ENCODE results near the gene AFAP1L2. TPM values are rescaled to one million over a fixed set of nuclear protein-coding genes. Genes with fewer than 3 reads are reported as not detected.

The AFAP1L2 gene
- total and polyA plus RNA-seq, 7 experiments from 2014 or later, result 0.56 to 3.0 (median 1.5) TPM

- H3K27ac Mint-ChIP-seq, result no peak overlapping the region
- POLR2A ChIA-PET, result no interaction called here
Observed at GRCh38 chr10:114316744-114317143, 87.6 kb downstream of the AFAP1L2 start.

GRCh38 chr10:114315566-114316420 is 88.5 kb downstream of the AFAP1L2 start:
- peaks cover 0 to 4% (median 0%) of the 10 kb centered on the region in 5 donors for H3K27me3 Mint-ChIP-seq
- Histone ChIP-seq H3K27me3 (ENCODE audit: control insufficient read depth in 2 of 2, insufficient read depth in 2 of 2, low read length in 2 of 2) (no peaks in the 10 kb centered on the region), H3K4me1 (ENCODE audit: control insufficient read depth in 2 of 2, insufficient read depth in 2 of 2, low read length in 2 of 2) (no peaks in the 10 kb centered on the region), H3K9me3 (ENCODE audit: control insufficient read depth in 2 of 3, low read length in 3 of 3) (no peaks in the 10 kb centered on the region), H3K36me3 (ENCODE audit: control insufficient read depth in 2 of 3, insufficient read depth in 3 of 3, low read length in 3 of 3) (no peaks in the 10 kb centered on the region), H3K27ac (ENCODE audit: low read depth, low read length) (no peak overlapping the region), H3K4me3 (ENCODE audit: low read length) (no peak overlapping the region)
- no peaks in the 10 kb centered on the region for H3K36me3 Mint-ChIP-seq
- ATAC-seq, result no peak
- intact Hi-C loops (cut with micrococcal nuclease), result no loop called here
- H3K9me3 Mint-ChIP-seq, result peaks cover 0 to 1% (median 0%) of the 10 kb centered on the region in 11 donors
- no peak overlapping the region for H3K4me3 Mint-ChIP-seq
- H3K27ac Mint-ChIP-seq, result no peak overlapping the region
- CTCF ChIA-PET, result interaction anchor here (1.3 kb wide), 1 partner anchor 12 kb away, joined by 5 read pairs; no protein-coding TSS in a partner anchor
- POLR2A ChIA-PET, result no interaction called here
- no peaks in the 10 kb centered on the region for H3K4me1 Mint-ChIP-seq
- no peak for DNase-seq

More at GRCh38 chr10:114316744-114317143, 87.6 kb downstream of the AFAP1L2 start:
- Mint-ChIP-seq H3K4me3 (no peak overlapping the region), H3K27me3 (peaks cover 0 to 6% (median 4%) of the 10 kb centered on the region in 5 donors), H3K9me3 (peaks cover 0 to 1% (median 0%) of the 10 kb centered on the region in 11 donors), H3K36me3 (no peaks in the 10 kb centered on the region), H3K4me1 (no peaks in the 10 kb centered on the region)
- DNase-seq, result no peak
- Histone ChIP-seq H3K9me3 (ENCODE audit: control insufficient read depth in 2 of 3, low read length in 3 of 3) (no peaks in the 10 kb centered on the region), H3K27me3 (ENCODE audit: control insufficient read depth in 2 of 2, insufficient read depth in 2 of 2, low read length in 2 of 2) (no peaks in the 10 kb centered on the region), H3K4me1 (ENCODE audit: control insufficient read depth in 2 of 2, insufficient read depth in 2 of 2, low read length in 2 of 2) (no peaks in the 10 kb centered on the region), H3K27ac (ENCODE audit: low read depth, low read length) (no peak overlapping the region), H3K4me3 (ENCODE audit: low read length) (no peak overlapping the region), H3K36me3 (ENCODE audit: control insufficient read depth in 2 of 3, insufficient read depth in 3 of 3, low read length in 3 of 3) (no peaks in the 10 kb centered on the region)
- intact Hi-C loops (cut with micrococcal nuclease), result no loop called here
- ATAC-seq, result no peak
- CTCF ChIA-PET, result no interaction called here

- DNase-seq, result no peak
- intact Hi-C loops (cut with micrococcal nuclease), result no loop called here
- Histone ChIP-seq H3K27ac (ENCODE audit: low read depth, low read length) (no peak overlapping the region), H3K36me3 (ENCODE audit: control insufficient read depth in 2 of 3, insufficient read depth in 3 of 3, low read length in 3 of 3) (no peaks in the 10 kb centered on the region), H3K4me3 (ENCODE audit: low read length) (no peak overlapping the region), H3K27me3 (ENCODE audit: control insufficient read depth in 2 of 2, insufficient read depth in 2 of 2, low read length in 2 of 2) (no peaks in the 10 kb centered on the region), H3K9me3 (ENCODE audit: control insufficient read depth in 2 of 3, low read length in 3 of 3) (no peaks in the 10 kb centered on the region), H3K4me1 (ENCODE audit: control insufficient read depth in 2 of 2, insufficient read depth in 2 of 2, low read length in 2 of 2) (no peaks in the 10 kb centered on the region)
- Mint-ChIP-seq H3K4me3 (no peak overlapping the region), H3K9me3 (peaks cover 0 to 1% (median 0%) of the 10 kb centered on the region in 11 donors), H3K27ac (no peak overlapping the region), H3K27me3 (peaks cover 0 to 4% (median 0%) of the 10 kb centered on the region in 5 donors), H3K4me1 (no peaks in the 10 kb centered on the region), H3K36me3 (no peaks in the 10 kb centered on the region)
- CTCF ChIA-PET, result no interaction called here
- ATAC-seq, result no peak
- POLR2A ChIA-PET, result no interaction called here
Observed at GRCh38 chr10:114313866-114314265, 90.4 kb downstream of the AFAP1L2 start.

- Histone ChIP-seq H3K27me3 (ENCODE audit: control insufficient read depth in 2 of 2, insufficient read depth in 2 of 2, low read length in 2 of 2) (no peaks in the 10 kb centered on the region), H3K4me3 (ENCODE audit: low read length) (no peak overlapping the region), H3K9me3 (ENCODE audit: control insufficient read depth in 2 of 3, low read length in 3 of 3) (no peaks in the 10 kb centered on the region), H3K4me1 (ENCODE audit: control insufficient read depth in 2 of 2, insufficient read depth in 2 of 2, low read length in 2 of 2) (no peaks in the 10 kb centered on the region), H3K27ac (ENCODE audit: low read depth, low read length) (no peak overlapping the region), H3K36me3 (ENCODE audit: control insufficient read depth in 2 of 3, insufficient read depth in 3 of 3, low read length in 3 of 3) (no peaks in the 10 kb centered on the region)
- no peak overlapping the region for H3K27ac Mint-ChIP-seq
- H3K4me1 Mint-ChIP-seq, result no peaks in the 10 kb centered on the region
- H3K4me3 Mint-ChIP-seq, result no peak overlapping the region
- ATAC-seq (no peak), DNase-seq (no peak)
- peaks cover 0 to 4% (median 0%) of the 10 kb centered on the region in 5 donors for H3K27me3 Mint-ChIP-seq
- peaks cover 0 to 1% (median 0%) of the 10 kb centered on the region in 11 donors for H3K9me3 Mint-ChIP-seq
- ChIA-PET POLR2A (no interaction called here), CTCF (no interaction called here)
- intact Hi-C loops (cut with micrococcal nuclease), result no loop called here
- no peaks in the 10 kb centered on the region for H3K36me3 Mint-ChIP-seq
Observed at GRCh38 chr10:114313139-114313538, 91.2 kb downstream of the AFAP1L2 start.

GRCh38 chr10:114311496-114312209 is 92.6 kb downstream of the AFAP1L2 start:
- no peaks in the 10 kb centered on the region for H3K36me3 ChIP-seq (ENCODE audit: control insufficient read depth in 2 of 3, insufficient read depth in 3 of 3, low read length in 3 of 3)
- H3K9me3 ChIP-seq (ENCODE audit: control insufficient read depth in 2 of 3, low read length in 3 of 3), result no peaks in the 10 kb centered on the region
- CTCF ChIA-PET, result no interaction called here
- no peaks in the 10 kb centered on the region for H3K27me3 ChIP-seq (ENCODE audit: control insufficient read depth in 2 of 2, insufficient read depth in 2 of 2, low read length in 2 of 2)
- no peak overlapping the region for H3K4me3 ChIP-seq (ENCODE audit: low read length)
- Mint-ChIP-seq H3K27ac (no peak overlapping the region), H3K27me3 (peaks cover 0 to 4% (median 0%) of the 10 kb centered on the region in 5 donors), H3K4me3 (no peak overlapping the region), H3K9me3 (peaks cover 0 to 1% (median 0%) of the 10 kb centered on the region in 11 donors), H3K4me1 (peaks cover 0 to 2% (median 0%) of the 10 kb centered on the region in 7 donors), H3K36me3 (no peaks in the 10 kb centered on the region)
- no peaks in the 10 kb centered on the region for H3K4me1 ChIP-seq (ENCODE audit: control insufficient read depth in 2 of 2, insufficient read depth in 2 of 2, low read length in 2 of 2)
- POLR2A ChIA-PET, result no interaction called here
- intact Hi-C loops (cut with micrococcal nuclease), result no loop called here
- no peak overlapping the region for H3K27ac ChIP-seq (ENCODE audit: low read depth, low read length)
- no peak for DNase-seq
- no peak for ATAC-seq

- H3K27ac Mint-ChIP-seq, result no peak overlapping the region
- ChIA-PET POLR2A (no interaction called here), CTCF (no interaction called here)
- Histone ChIP-seq H3K27me3 (ENCODE audit: control insufficient read depth in 2 of 2, insufficient read depth in 2 of 2, low read length in 2 of 2) (no peaks in the 10 kb centered on the region), H3K4me1 (ENCODE audit: control insufficient read depth in 2 of 2, insufficient read depth in 2 of 2, low read length in 2 of 2) (no peaks in the 10 kb centered on the region), H3K36me3 (ENCODE audit: control insufficient read depth in 2 of 3, insufficient read depth in 3 of 3, low read length in 3 of 3) (no peaks in the 10 kb centered on the region), H3K9me3 (ENCODE audit: control insufficient read depth in 2 of 3, low read length in 3 of 3) (no peaks in the 10 kb centered on the region), H3K27ac (ENCODE audit: low read depth, low read length) (no peak overlapping the region), H3K4me3 (ENCODE audit: low read length) (no peak overlapping the region)
- peaks cover 0 to 2% (median 0%) of the 10 kb centered on the region in 7 donors for H3K4me1 Mint-ChIP-seq
- no peak for DNase-seq
- no peak overlapping the region for H3K4me3 Mint-ChIP-seq
- intact Hi-C loops (cut with micrococcal nuclease), result no loop called here
- H3K9me3 Mint-ChIP-seq, result peaks cover 0 to 1% (median 0%) of the 10 kb centered on the region in 11 donors
- no peak for ATAC-seq
- H3K36me3 Mint-ChIP-seq, result no peaks in the 10 kb centered on the region
- H3K27me3 Mint-ChIP-seq, result peaks cover 0 to 2% (median 0%) of the 10 kb centered on the region in 5 donors
Observed at GRCh38 chr10:114311023-114311422, 93.3 kb downstream of the AFAP1L2 start.
